Osteoblast (primary cell): ENCODE measurements around the gene APOM. TPM values are rescaled to one million over a fixed set of nuclear protein-coding genes. Genes with fewer than 3 reads are reported as not detected.

Source experiments
- DNase-seq: peaks from one replicate; pipeline ENCODE4 v3.0.0; 2011; ENCODE audit warnings: low spot score, mixed read lengths; ENCODE audit not compliant: insufficient read length; ENCODE audit errors: missing footprints
- H2AFZ ChIP-seq: 2 replicates; pipeline ENCODE4 v1.6.0; 2011; ENCODE audit warnings: mild to moderate bottlenecking, low read length
- H3K27ac ChIP-seq: 2 replicates; pipeline ENCODE4 v1.5.1; 2011; ENCODE audit warnings: mild to moderate bottlenecking, low read depth, low read length, moderate library complexity
- H3K27me3 ChIP-seq: 2 replicates; pipeline ENCODE4 v1.6.0; 2012; ENCODE audit warnings: mild to moderate bottlenecking, control low read depth, inconsistent platforms, low read length, moderate library complexity; ENCODE audit not compliant: insufficient read depth
- H3K36me3 ChIP-seq: 2 replicates; pipeline ENCODE4 v1.5.1; 2011; ENCODE audit warnings: mild to moderate bottlenecking, low read length, control low read depth, moderate library complexity; ENCODE audit not compliant: insufficient read depth
- H3K4me1 ChIP-seq: 2 replicates; pipeline ENCODE4 v1.5.1; 2011; ENCODE audit warnings: mild to moderate bottlenecking, low read length, control low read depth, moderate library complexity; ENCODE audit not compliant: insufficient read depth
- H3K4me2 ChIP-seq: 2 replicates; pipeline ENCODE4 v1.6.0; 2011; ENCODE audit warnings: mild to moderate bottlenecking, low read length; ENCODE audit not compliant: insufficient read depth
- H3K4me3 ChIP-seq: fragments of 200-600 bp; sonication (generic); 3 replicates; pipeline ENCODE4 v1.5.1; 2012; ENCODE audit warnings: mild to moderate bottlenecking, low read length, inconsistent platforms; ENCODE audit not compliant: insufficient read depth
- H3K79me2 ChIP-seq: 2 replicates; pipeline ENCODE4 v1.6.0; 2012; ENCODE audit warnings: mild to moderate bottlenecking, low read length, control low read depth, inconsistent platforms; ENCODE audit not compliant: insufficient read depth
- H3K9me3 ChIP-seq: 2 replicates; pipeline ENCODE4 v1.5.1; 2011; ENCODE audit warnings: low read depth, low read length, control low read depth
- H4K20me1 ChIP-seq: 2 replicates; pipeline ENCODE4 v1.6.0; 2012; ENCODE audit warnings: mild to moderate bottlenecking, low read length, control low read depth; ENCODE audit not compliant: insufficient read depth
- total RNA-seq: library from RNA; depleted of rRNA; stranded (reverse); fragments of >200 nt; gene quantifications from 2 replicates; pipeline ENCODE4 v1.2.3, GENCODE V29; 2012
- TF ChIP-seq, protein P1 (sequence below): IDR thresholded peaks from 2 replicates; pipeline ENCODE4 v1.5.1; 2011; ENCODE audit warnings: mild to moderate bottlenecking, low read depth, low read length, moderate library complexity; ENCODE audit errors: extremely low read depth

Gene APOM
- total RNA-seq, 1 donor, result 1.1 TPM

DNA sequence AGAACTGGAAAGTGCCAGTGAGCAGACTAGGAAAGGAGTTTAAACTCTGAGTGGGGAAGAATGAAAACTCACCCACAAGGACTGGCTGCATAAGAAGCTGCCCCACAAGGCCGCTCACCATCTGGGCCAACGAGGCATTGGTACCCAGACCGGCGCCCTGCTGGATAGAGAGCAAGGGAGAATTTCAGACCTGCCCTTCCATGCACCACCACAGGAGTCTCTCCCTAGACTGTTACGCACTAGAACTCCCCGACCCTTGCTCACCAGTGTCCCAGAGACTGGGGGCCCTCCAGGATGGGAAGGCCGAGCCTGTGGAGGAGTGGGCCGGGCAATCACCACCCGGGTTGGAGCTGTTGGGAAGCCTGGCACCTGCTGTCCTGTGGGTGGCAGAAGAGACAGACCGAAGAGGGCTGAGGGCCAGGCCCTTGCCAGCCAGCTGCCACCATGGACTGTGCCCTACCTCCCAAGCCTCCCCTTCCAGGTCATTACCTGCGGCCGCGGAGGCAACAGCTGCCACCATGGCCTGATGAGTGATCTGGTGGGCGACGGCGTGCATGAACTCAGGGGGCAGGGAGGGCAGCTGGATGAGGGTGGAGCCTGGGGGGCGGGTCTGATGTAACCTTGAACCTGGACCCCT is 11.8 kb upstream of the APOM start:
- H3K4me2 ChIP-seq, result no peak overlapping the region
- no peak overlapping the region for H2AFZ ChIP-seq
- peaks cover 6% of the 10 kb centered on the region for H4K20me1 ChIP-seq
- H3K27me3 ChIP-seq, result no peaks in the 10 kb centered on the region
- peaks cover 10% of the 10 kb centered on the region for H3K79me2 ChIP-seq
- H3K36me3 ChIP-seq, result peaks cover 86% of the 10 kb centered on the region
- H3K9me3 ChIP-seq, result no peaks in the 10 kb centered on the region
- H3K4me1 ChIP-seq, result peaks cover 7% of the 10 kb centered on the region
- no peak overlapping the region for H3K27ac ChIP-seq
- TF ChIP-seq, protein P1, sequence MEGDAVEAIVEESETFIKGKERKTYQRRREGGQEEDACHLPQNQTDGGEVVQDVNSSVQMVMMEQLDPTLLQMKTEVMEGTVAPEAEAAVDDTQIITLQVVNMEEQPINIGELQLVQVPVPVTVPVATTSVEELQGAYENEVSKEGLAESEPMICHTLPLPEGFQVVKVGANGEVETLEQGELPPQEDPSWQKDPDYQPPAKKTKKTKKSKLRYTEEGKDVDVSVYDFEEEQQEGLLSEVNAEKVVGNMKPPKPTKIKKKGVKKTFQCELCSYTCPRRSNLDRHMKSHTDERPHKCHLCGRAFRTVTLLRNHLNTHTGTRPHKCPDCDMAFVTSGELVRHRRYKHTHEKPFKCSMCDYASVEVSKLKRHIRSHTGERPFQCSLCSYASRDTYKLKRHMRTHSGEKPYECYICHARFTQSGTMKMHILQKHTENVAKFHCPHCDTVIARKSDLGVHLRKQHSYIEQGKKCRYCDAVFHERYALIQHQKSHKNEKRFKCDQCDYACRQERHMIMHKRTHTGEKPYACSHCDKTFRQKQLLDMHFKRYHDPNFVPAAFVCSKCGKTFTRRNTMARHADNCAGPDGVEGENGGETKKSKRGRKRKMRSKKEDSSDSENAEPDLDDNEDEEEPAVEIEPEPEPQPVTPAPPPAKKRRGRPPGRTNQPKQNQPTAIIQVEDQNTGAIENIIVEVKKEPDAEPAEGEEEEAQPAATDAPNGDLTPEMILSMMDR, result no peak
- H3K4me3 ChIP-seq, result no peak overlapping the region
- peak; percentile 80 for DNase-seq

DNA sequence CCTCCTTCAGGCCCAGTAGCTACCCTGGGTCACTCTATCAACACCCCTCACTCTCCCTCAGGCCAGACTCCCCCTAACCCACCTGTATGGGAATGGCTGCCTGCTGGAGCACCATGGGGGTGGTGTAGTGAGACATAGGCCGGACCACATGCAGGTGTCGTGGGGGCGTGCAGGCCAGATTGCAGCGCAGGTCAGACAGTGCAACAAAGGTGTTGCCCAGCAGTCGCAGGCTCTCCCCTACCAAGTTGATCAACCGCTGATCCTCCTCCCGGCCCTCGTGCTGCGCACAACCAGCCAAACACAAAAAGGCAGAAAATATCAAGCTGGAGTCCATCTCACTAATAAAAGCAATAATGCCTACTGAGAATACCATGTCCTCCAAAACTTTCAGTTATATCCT is 10.4 kb upstream of the APOM start:
- TF ChIP-seq, protein P1, result no peak
- Histone ChIP-seq H3K79me2 (peaks cover 23% of the 10 kb centered on the region), H3K4me3 (no peak overlapping the region), H4K20me1 (peaks cover 8% of the 10 kb centered on the region), H3K4me1 (no peaks in the 10 kb centered on the region), H3K27me3 (no peaks in the 10 kb centered on the region), H3K9me3 (no peaks in the 10 kb centered on the region), H3K4me2 (no peak overlapping the region), H3K27ac (no peak overlapping the region), H2AFZ (no peak overlapping the region), H3K36me3 (peaks cover 81% of the 10 kb centered on the region)
- peak; percentile 59 for DNase-seq

DNA sequence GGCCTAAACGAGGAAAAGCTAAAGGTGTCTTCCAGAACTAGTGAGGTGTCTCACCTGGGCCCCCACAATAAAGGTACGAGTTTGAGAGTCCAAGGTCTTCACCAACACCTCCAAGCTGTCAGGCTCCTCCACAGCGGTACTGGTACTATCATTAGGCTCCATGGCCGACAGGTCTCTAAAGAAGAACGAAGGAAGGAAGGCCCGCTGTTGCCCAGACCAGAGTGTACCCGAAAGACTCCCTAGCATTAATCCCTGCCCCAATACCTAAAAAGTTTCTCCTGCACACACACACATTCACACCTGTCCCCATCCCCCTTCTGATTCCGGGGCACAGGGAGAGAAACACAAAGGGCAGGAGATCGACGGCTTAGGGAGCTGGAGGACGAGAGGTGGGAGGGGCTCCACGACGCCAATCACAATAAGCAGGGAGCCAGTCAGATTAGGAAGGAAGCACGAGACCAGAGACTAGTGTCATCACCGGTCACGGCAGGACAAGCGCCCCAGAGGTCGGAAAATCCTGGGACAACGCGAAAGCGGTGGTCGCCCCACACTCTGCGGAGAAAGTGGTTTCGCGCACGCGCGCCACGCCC is 4.0 kb upstream of the APOM start:
- H3K4me2 ChIP-seq, result peak overlapping the region; percentile 92
- H3K27ac ChIP-seq, result peak overlapping the region; percentile 99
- peaks cover 8% of the 10 kb centered on the region for H4K20me1 ChIP-seq
- H3K4me3 ChIP-seq, result peak overlapping the region; percentile 95
- no peaks in the 10 kb centered on the region for H3K9me3 ChIP-seq
- no peaks in the 10 kb centered on the region for H3K27me3 ChIP-seq
- peaks cover 19% of the 10 kb centered on the region for H3K4me1 ChIP-seq
- H3K79me2 ChIP-seq, result peaks cover 65% of the 10 kb centered on the region
- H3K36me3 ChIP-seq, result peaks cover 26% of the 10 kb centered on the region
- TF ChIP-seq, protein P1, result no peak
- peak overlapping the region; percentile 88 for H2AFZ ChIP-seq
- DNase-seq, result peak; percentile 97

DNA sequence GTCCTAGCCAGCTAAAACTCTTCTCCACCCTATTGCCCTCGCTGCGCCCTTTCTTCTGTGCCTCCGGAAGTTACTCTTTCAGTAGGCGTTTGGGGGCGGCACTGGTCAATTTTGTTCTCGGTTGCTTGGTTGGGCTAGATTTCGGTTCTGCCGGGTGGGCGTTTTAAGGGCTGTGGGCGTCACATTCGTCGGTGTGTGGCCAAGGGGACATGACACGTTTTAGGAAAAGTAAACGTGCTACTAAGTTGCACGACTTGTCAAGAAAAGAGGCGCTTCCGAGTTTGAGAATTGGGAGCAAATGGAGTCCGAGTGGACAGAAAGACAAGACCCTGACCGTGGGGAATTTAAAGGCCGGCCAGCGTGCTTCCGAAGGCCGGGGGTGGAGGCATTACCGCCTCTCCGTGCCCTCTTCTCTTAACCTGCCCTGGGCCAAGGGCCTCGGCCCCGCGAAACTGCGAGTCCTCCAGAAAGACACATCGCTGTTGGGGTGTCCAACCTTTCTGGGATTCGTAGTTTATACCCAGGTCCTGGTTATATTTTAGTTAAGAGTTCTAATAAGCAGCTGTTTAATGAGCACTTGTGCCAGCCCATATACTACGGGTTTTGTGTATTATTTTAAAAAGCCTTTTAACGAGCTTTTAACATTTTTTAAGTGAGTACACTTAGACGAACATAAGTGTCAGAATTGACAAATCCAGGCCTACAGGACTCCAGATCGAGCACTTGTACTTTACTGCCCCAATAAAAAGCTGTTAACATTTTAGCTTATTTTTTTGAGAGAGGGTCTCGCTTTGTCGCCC is 2.6 kb upstream of the APOM start:
- H3K4me3 ChIP-seq, result peak overlapping the region; percentile 95
- H3K4me2 ChIP-seq, result peak overlapping the region; percentile 92
- DNase-seq, result peak; percentile 98
- H4K20me1 ChIP-seq, result peaks cover 14% of the 10 kb centered on the region
- peak overlapping the region; percentile 88 for H2AFZ ChIP-seq
- H3K27ac ChIP-seq, result peak overlapping the region; percentile 99
- H3K36me3 ChIP-seq, result peaks cover 27% of the 10 kb centered on the region
- no peaks in the 10 kb centered on the region for H3K27me3 ChIP-seq
- TF ChIP-seq, protein P1, result peak; percentile 6
- H3K79me2 ChIP-seq, result peaks cover 73% of the 10 kb centered on the region
- peaks cover 21% of the 10 kb centered on the region for H3K4me1 ChIP-seq
- no peaks in the 10 kb centered on the region for H3K9me3 ChIP-seq
